HepG2 (cell line): ENCODE data around the gene ADH4. TPM values are rescaled to one million over a fixed set of nuclear protein-coding genes. Genes with fewer than 3 reads are reported as not detected.

Experiments
- ATAC-seq: fragments of 200-7000 bp; cut with Tn5 transposase; 3 replicates; pipeline ENCODE4 v1.9.1; 2020; ENCODE audit warnings: mild to moderate bottlenecking, moderate library complexity
- BruUV-seq: library from RNA; stranded (reverse); fragments of 400-500 nt; replicated peaks from 2 replicates; lab custom pipeline; 2021; lab: Mats Ljungman, UMichigan
- CTCF ChIA-PET: fragments of 300-600 bp; formaldehyde crosslinking; extraction: SDS; loops from one replicate; lab custom pipeline; 2021; ENCODE audit warnings: low total read pairs, inconsistent platforms, low intra/inter-chr PET ratio; lab: Yijun Ruan, JAX
- POLR2A ChIA-PET: fragments of 350-600 bp; sonication (Branson Sonifier 250); formaldehyde crosslinking; loops from one replicate; lab custom pipeline; 2020; ENCODE audit warnings: antibody characterized with exemption, inconsistent platforms; lab: Yijun Ruan, JAX
- DNase-seq: peaks from one replicate; pipeline ENCODE4 v3.0.0-alpha.2; 2015; ENCODE audit warnings: low spot score
- FAIRE-seq: peaks from 3 replicates; lab custom pipeline; 2011; peaks lifted over from hg19 to GRCh38; lab: Jason Lieb, UNC
- H2AFZ ChIP-seq: one replicate; pipeline ENCODE4 v1.6.1; 2011; ENCODE audit warnings: low read length, inconsistent platforms
- H3K27ac ChIP-seq: fragments of 300-600 bp; 3 replicates; pipeline ENCODE4 v1.8.0; 2011; ENCODE audit warnings: mixed run types, mild to moderate bottlenecking, mixed read lengths, low read length, inconsistent platforms; ENCODE audit not compliant: insufficient read depth; ENCODE audit errors: extremely low read length
- H3K27me3 ChIP-seq, 2 experiments: fragments of 200-600 bp in 1 of 2; 2 replicates in 1 of 2; 3 replicates in 1 of 2; pipeline versions ENCODE4 v1.6.0 to v1.8.0; 2011; ENCODE audit warnings: low read length in 2 of 2, mild to moderate bottlenecking in 2 of 2, moderate library complexity in 2 of 2, inconsistent platforms in 1 of 2; ENCODE audit not compliant: insufficient read depth in 2 of 2, control insufficient read depth in 1 of 2
- H3K36me3 ChIP-seq, 2 experiments: fragments of 200-600 bp in 1 of 2; replicated peaks in 1 of 2; 2 replicates in 1 of 2; 3 replicates in 1 of 2; pipeline versions ENCODE4 v1.5.1 to v1.8.0; 2011; ENCODE audit warnings: low read length in 2 of 2, inconsistent platforms in 1 of 2; ENCODE audit not compliant: insufficient read depth in 2 of 2, control insufficient read depth in 1 of 2
- H3K4me1 ChIP-seq: 2 replicates; pipeline ENCODE4 v1.5.1; 2012; ENCODE audit warnings: low read length, inconsistent platforms; ENCODE audit not compliant: insufficient read depth
- H3K4me2 ChIP-seq: 2 replicates; pipeline ENCODE4 v1.6.0; 2011; ENCODE audit warnings: low read depth, low read length, inconsistent platforms
- H3K4me3 ChIP-seq, 3 experiments: fragments of 200-600 bp in 1 of 3; sonication (generic), shearing (Covaris generic) in 1 of 3; replicated peaks in 1 of 3; 2 replicates each; pipeline ENCODE4 v1.5.1; 2011 to 2016; ENCODE audit warnings: low read length in 3 of 3, inconsistent platforms in 2 of 3, low read depth in 2 of 3, mild to moderate bottlenecking in 2 of 3, control low read depth in 1 of 3, mixed read lengths in 1 of 3; ENCODE audit not compliant: insufficient read depth in 1 of 3
- H3K79me2 ChIP-seq: one replicate; pipeline ENCODE4 v1.6.1; 2011; ENCODE audit warnings: low read length, inconsistent platforms; ENCODE audit not compliant: insufficient read depth
- H3K9ac ChIP-seq: 2 replicates; pipeline ENCODE4 v1.6.0; 2011; ENCODE audit warnings: mild to moderate bottlenecking, low read depth, low read length, inconsistent platforms; ENCODE audit not compliant: insufficient read depth
- H3K9me3 ChIP-seq: 2 replicates; pipeline ENCODE4 v1.5.1; 2012; ENCODE audit warnings: mild to moderate bottlenecking, low read length
- H4K20me1 ChIP-seq: 2 replicates; pipeline ENCODE4 v1.6.0; 2011; ENCODE audit warnings: inconsistent platforms, mild to moderate bottlenecking, low read length, moderate library complexity; ENCODE audit not compliant: insufficient read depth
- CCDC6 ChIP-seq: sonication (generic); formaldehyde crosslinking; IDR thresholded peaks from 2 replicates; pipeline ENCODE4 v1.8.1; 2022; ENCODE audit warnings: mild to moderate bottlenecking, missing genetic modification reagents, moderate library complexity
- ESRRA ChIP-seq: sonication (generic); formaldehyde crosslinking; IDR thresholded peaks from 2 replicates; pipeline ENCODE4 v1.5.1; 2020; ENCODE audit warnings: mild to moderate bottlenecking, low read depth, missing genetic modification reagents
- ETS1 ChIP-seq: sonication (generic); formaldehyde crosslinking; IDR thresholded peaks from 2 replicates; pipeline ENCODE4 v1.4.0; 2020; ENCODE audit warnings: missing genetic modification reagents
- HOXD1 ChIP-seq: sonication (generic); formaldehyde crosslinking; IDR thresholded peaks from 2 replicates; pipeline ENCODE4 v1.5.0; 2020; ENCODE audit warnings: missing genetic modification reagents
- MBNL3 ChIP-seq: fragments of 250-450 bp; sonication (Bioruptor Pico); conservative IDR thresholded peaks from 2 replicates; pipeline ENCODE4 v1.8.0; 2022; ENCODE audit warnings: mild to moderate bottlenecking, inconsistent platforms
- NFRKB ChIP-seq: fragments of 450-650 bp; IDR thresholded peaks from 2 replicates; pipeline ENCODE4 v1.6.1; 2017
- SOX6 ChIP-seq, 2 experiments: fragments of 450-650 bp in 1 of 2; sonication (generic) in 1 of 2; formaldehyde crosslinking in 1 of 2; IDR thresholded peaks; 2 replicates each; pipeline versions ENCODE4 v1.4.0 to v1.6.1; 2017 to 2020; ENCODE audit warnings: antibody characterized with exemption in 1 of 2, mild to moderate bottlenecking in 1 of 2, missing genetic modification reagents in 1 of 2
- TBL1XR1 ChIP-seq: fragments of 150-350 bp; IDR thresholded peaks from 2 replicates; pipeline ENCODE4 v1.6.1; 2014; ENCODE audit warnings: borderline replicate concordance, low read length; ENCODE audit not compliant: partially characterized antibody
- YEATS4 ChIP-seq: sonication (generic); formaldehyde crosslinking; IDR thresholded peaks from 2 replicates; pipeline ENCODE4 v1.4.0; 2020; ENCODE audit warnings: missing genetic modification reagents, borderline replicate concordance
- ZNF629 ChIP-seq: sonication (generic); formaldehyde crosslinking; conservative IDR thresholded peaks from 2 replicates; pipeline ENCODE4 v1.5.0; 2020; ENCODE audit warnings: missing genetic modification reagents
- ZNF883 ChIP-seq: sonication (generic); formaldehyde crosslinking; IDR thresholded peaks from 2 replicates; pipeline ENCODE4 v1.5.1; 2020; ENCODE audit warnings: mild to moderate bottlenecking, missing genetic modification reagents; ENCODE audit errors: not compliant biosample characterization
- WGBS: methylation state at CpG from one replicate; pipeline ENCODE4 v1.1.6; 2017; ENCODE audit warnings: low lambda C conversion rate; 5-methylcytosine and 5-hydroxymethylcytosine counted together
- in situ Hi-C: cut with HindIII; loops from 2 replicates; pipeline ENCODE4 v1.10.0; 2017; ENCODE audit warnings: low pct_unique_long_range_greater_than_20kb; ENCODE audit not compliant: extremely low pct_ligation_motif_present
- intact Hi-C: fragments of 100-400 bp; cut with micrococcal nuclease; formaldehyde crosslinking; loops from one replicate; pipeline ENCODE4 v1.10.0; 2022; ENCODE audit not compliant: unreplicated experiment
- polyA plus RNA-seq, 8 experiments: library from polyadenylated mRNA; depleted of rRNA in 3 of 8; stranded (reverse) in 7 of 8; unstranded in 1 of 8; fragments of >200 nt; fragmentation: Illumina TruSeq in 4 of 8; extraction: Trizol in 4 of 8; gene quantifications; 2 replicates each; pipeline versions ENCODE4 v1.2.1 to v1.2.3, GENCODE V29; 2011 to 2016; ENCODE audit warnings: low read depth in 4 of 8, missing spikeins in 1 of 8, mixed read lengths in 1 of 8; ENCODE audit not compliant: insufficient read depth in 1 of 8
- total RNA-seq, 5 experiments: library from RNA; depleted of rRNA; stranded (reverse); fragments of >200 nt; fragmentation: Illumina TruSeq; extraction: Trizol; gene quantifications; 2 replicates each; pipeline ENCODE4 v1.2.3, GENCODE V29; 2016; ENCODE audit warnings: low read depth in 1 of 5
- TF ChIP-seq, protein P1 (sequence below): IDR thresholded peaks from 2 replicates; pipeline ENCODE4 v1.6.1; 2016; ENCODE audit warnings: missing biosample characterization, missing genetic modification reagents, low read depth
- TF ChIP-seq, protein P2 (sequence below): sonication (generic); formaldehyde crosslinking; IDR thresholded peaks from 2 replicates; pipeline ENCODE4 v1.4.0; 2020; ENCODE audit warnings: missing genetic modification reagents, borderline replicate concordance
- TF ChIP-seq, protein P3 (sequence below): sonication (generic); formaldehyde crosslinking; IDR thresholded peaks from 2 replicates; pipeline ENCODE4 v1.5.0; 2020; ENCODE audit warnings: missing genetic modification reagents, mild to moderate bottlenecking, borderline replicate concordance

The ADH4 gene
- total and polyA plus RNA-seq, 2 of the 13 experiments (the other 11 are each of a cell fraction or from before 2014, with no cell fraction given) = 24.3 to 31.1 TPM

GRCh38 chr4:99151452-99151851 is 7.4 kb upstream of the ADH4 start (continued):
- TF ChIP-seq ETS1 (CRISPR knock-in tag) (no peak), ZNF883 (no peak)
- TF ChIP-seq, protein P1, sequence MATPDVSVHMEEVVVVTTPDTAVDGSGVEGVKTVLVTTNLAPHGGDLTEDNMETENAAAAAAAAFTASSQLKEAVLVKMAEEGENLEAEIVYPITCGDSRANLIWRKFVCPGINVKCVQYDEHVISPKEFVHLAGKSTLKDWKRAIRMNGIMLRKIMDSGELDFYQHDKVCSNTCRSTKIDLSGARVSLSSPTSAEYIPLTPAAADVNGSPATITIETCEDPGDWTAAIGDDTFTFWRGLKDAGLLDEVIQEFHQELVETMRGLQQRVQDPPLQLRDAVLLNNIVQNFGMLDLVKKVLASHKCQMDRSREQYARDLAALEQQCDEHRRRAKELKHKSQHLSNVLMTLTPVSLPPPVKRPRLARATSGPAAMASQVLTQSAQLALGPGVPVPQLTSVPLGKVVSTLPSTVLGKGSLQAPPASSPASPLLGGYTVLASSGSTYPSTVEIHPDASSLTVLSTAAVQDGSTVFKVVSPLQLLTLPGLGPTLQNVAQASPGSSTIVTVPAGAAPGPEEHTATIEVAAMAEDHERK = no peak

DNA sequence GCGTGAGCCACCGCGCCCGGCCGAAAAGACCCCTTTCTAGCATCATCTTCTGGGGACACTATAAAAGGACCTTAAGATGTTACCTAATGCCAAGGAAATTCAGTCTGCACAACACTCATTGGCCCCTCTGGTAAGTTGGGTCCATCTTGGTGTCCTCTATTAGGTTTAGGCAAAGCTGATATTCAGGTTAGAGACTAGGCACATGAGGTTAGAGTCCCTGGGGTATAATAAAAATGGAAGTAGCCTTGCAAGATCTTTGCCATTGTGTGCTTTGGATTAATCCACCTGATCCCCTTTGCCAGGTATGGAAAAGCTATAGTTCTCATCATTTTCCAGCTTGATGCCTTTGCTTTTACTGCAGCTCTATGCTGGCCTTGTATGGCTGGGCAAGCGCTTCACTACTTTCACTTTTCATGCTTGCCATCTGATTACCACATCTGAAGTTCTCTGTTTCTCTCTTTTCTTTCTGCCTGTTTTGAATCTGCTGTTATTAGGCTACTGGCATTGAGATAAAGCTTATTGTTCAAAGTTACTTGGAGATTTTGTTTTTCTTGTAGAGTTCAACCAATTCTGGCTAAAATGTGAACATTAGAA is 5.4 kb upstream of the ADH4 start:
- H3K9me3 ChIP-seq = peaks cover 25% of the 10 kb centered on the region
- H3K27me3 ChIP-seq = no peaks in the 10 kb centered on the region
- DNase-seq (no peak), ATAC-seq (no peak), FAIRE-seq (no peak)
- no peak overlapping the region for H3K9ac ChIP-seq
- no peaks in the 10 kb centered on the region for H3K36me3 ChIP-seq
- H3K27ac ChIP-seq = no peak overlapping the region
- POLR2A ChIA-PET = interaction anchor here (0.9 to 1.9 kb wide), 2 partner anchors 8 to 61 kb away, joined by 3 to 8 read pairs; partner anchors contain the start of gene ADH5
- H3K79me2 ChIP-seq = no peaks in the 10 kb centered on the region
- H3K4me2 ChIP-seq = no peak overlapping the region
- H3K4me1 ChIP-seq = peaks cover 39% of the 10 kb centered on the region
- no peak overlapping the region for H3K4me3 ChIP-seq
- no peak overlapping the region for H2AFZ ChIP-seq
- CTCF ChIA-PET = no interaction called here
- WGBS = 100% methylated on average over 1 of the region's 6 CpGs
- BruUV-seq = no TSS peak
- no peaks in the 10 kb centered on the region for H4K20me1 ChIP-seq
- intact Hi-C loops (no loop called here), in situ Hi-C loops (no loop called here)
- TF ChIP-seq, protein P2, sequence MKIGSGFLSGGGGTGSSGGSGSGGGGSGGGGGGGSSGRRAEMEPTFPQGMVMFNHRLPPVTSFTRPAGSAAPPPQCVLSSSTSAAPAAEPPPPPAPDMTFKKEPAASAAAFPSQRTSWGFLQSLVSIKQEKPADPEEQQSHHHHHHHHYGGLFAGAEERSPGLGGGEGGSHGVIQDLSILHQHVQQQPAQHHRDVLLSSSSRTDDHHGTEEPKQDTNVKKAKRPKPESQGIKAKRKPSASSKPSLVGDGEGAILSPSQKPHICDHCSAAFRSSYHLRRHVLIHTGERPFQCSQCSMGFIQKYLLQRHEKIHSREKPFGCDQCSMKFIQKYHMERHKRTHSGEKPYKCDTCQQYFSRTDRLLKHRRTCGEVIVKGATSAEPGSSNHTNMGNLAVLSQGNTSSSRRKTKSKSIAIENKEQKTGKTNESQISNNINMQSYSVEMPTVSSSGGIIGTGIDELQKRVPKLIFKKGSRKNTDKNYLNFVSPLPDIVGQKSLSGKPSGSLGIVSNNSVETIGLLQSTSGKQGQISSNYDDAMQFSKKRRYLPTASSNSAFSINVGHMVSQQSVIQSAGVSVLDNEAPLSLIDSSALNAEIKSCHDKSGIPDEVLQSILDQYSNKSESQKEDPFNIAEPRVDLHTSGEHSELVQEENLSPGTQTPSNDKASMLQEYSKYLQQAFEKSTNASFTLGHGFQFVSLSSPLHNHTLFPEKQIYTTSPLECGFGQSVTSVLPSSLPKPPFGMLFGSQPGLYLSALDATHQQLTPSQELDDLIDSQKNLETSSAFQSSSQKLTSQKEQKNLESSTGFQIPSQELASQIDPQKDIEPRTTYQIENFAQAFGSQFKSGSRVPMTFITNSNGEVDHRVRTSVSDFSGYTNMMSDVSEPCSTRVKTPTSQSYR = no peak
- TF ChIP-seq, protein P3, sequence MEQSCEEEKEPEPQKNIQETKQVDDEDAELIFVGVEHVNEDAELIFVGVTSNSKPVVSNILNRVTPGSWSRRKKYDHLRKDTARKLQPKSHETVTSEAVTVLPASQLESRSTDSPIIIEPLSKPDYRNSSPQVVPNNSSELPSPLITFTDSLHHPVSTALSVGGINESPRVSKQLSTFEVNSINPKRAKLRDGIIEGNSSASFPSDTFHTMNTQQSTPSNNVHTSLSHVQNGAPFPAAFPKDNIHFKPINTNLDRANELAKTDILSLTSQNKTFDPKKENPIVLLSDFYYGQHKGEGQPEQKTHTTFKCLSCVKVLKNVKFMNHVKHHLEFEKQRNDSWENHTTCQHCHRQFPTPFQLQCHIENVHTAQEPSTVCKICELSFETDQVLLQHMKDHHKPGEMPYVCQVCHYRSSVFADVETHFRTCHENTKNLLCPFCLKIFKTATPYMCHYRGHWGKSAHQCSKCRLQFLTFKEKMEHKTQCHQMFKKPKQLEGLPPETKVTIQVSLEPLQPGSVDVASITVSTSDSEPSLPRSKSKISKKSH = no peak
- TF ChIP-seq NFRKB (no peak), ZNF629 (CRISPR knock-in tag) (no peak), HOXD1 (no peak), CCDC6 (CRISPR knock-in tag) (no peak), MBNL3 (no peak), YEATS4 (no peak), SOX6 (IDR thresholded peaks at IDR 0.05) (no peak), SOX6 (CRISPR knock-in tag; IDR thresholded peaks at IDR 0.05) (no peak), ESRRA (no peak), TBL1XR1 (no peak)
